Ovary (tissue), 9 donors: ENCODE measurements around the gene SDC3. TPM values are rescaled to one million over a fixed set of nuclear protein-coding genes. Genes with fewer than 3 reads are reported as not detected.

ENCODE experiments used
- DNase-seq, 5 donors: peaks; one replicate each; pipeline ENCODE4 v3.0.0-alpha.2; 2019 to 2020
- H3K27ac ChIP-seq, 2 donors: fragments of 200-600 bp; one replicate each; pipeline versions ENCODE4 v1.5.1 to v1.8.0; 2019 to 2022
- H3K27me3 ChIP-seq: fragments of 200-600 bp; one replicate; pipeline ENCODE4 v1.8.0; 2022
- H3K36me3 ChIP-seq: fragments of 200-600 bp; sonication (generic); one replicate; pipeline ENCODE4 v1.5.1; 2019
- H3K4me1 ChIP-seq: one replicate; pipeline ENCODE4 v1.8.1; 2013; ENCODE audit warnings: mild to moderate bottlenecking, moderate library complexity; ENCODE audit not compliant: insufficient read depth
- H3K4me3 ChIP-seq: fragments of 200-600 bp; sonication (generic); one replicate; pipeline ENCODE4 v1.5.1; 2017
- H3K9me3 ChIP-seq, 2 donors: fragments of 200-600 bp in 1 of 2; sonication (generic) in 1 of 2; one replicate each; pipeline versions ENCODE4 v1.5.1 to v1.8.1; 2013 to 2019; ENCODE audit warnings: mild to moderate bottlenecking in 1 of 2, moderate library complexity in 1 of 2
- CTCF ChIP-seq, 3 donors: fragments of 450-650 bp in 2 of 3; fragments of 200-600 bp in 1 of 3; IDR thresholded peaks; one replicate each; pipeline versions ENCODE4 v1.5.1 to v1.8.0; 2016 to 2022; ENCODE audit warnings: antibody characterized with exemption in 3 of 3, mild to moderate bottlenecking in 1 of 3
- EP300 ChIP-seq: sonication (generic); formaldehyde crosslinking; IDR thresholded peaks from one replicate; pipeline ENCODE4 v1.6.1; 2017; ENCODE audit warnings: antibody characterized with exemption
- POLR2A ChIP-seq: fragments of 450-650 bp; IDR thresholded peaks from one replicate; pipeline ENCODE4 v1.6.1; 2017; ENCODE audit warnings: antibody characterized with exemption, mild to moderate bottlenecking, moderate library complexity
- WGBS, 3 donors: extraction: QIAGEN DNeasy Blood & Tissue Kit in 1 of 3; methylation state at CpG; one replicate each; pipeline versions ENCODE4 v1.1.5 to v1.1.7; 2013 to 2017; 5-methylcytosine and 5-hydroxymethylcytosine counted together
- intact Hi-C, 4 donors: fragments of 100-400 bp; cut with DNase I; formaldehyde crosslinking; loops; one replicate each; pipeline versions ENCODE4 v1.11.0 to v1.15.1; 2022 to 2023
- polyA plus RNA-seq, 2 donors: library from polyadenylated mRNA; stranded (reverse); fragments of 200-250 nt in 1 of 2; fragments of 350-450 nt in 1 of 2; fragmentation: Illumina TruSeq in 1 of 2; extraction: RNeasy Lipid Tissue Mini Kit (QIAGEN cat#74804) in 1 of 2; gene quantifications; one replicate each; pipeline ENCODE4 v1.2.3, GENCODE V29; 2013 to 2014
- total RNA-seq, 7 donors: library from RNA; depleted of rRNA in 2 of 7; stranded (reverse); fragments of >200 nt in 2 of 7; fragmentation: NEBNext Ultra II Directional in 3 of 7; extraction: Animal tissue kit (Norgen Biotek cat#: 25700) in 3 of 7; gene quantifications; one replicate each; pipeline versions ENCODE4 v1.1.0 to v1.2.4, GENCODE V29; 2016 to 2023
- donor health status: DM: no; HTN: no; CAD: no; lungs with moderate emphysema.
- donor health status: DM: no; HTN: no; CAD: no.
- donor health status: Bipolar disorder and iron deficiency.
- donor health status: DM: yes; HTN: yes; CAD: no.
- donor health status: DM: no; HTN: no; CAD: no.
- donor health status: DM: yes; HTN: yes; CAD: no.

The SDC3 gene
- total and polyA plus RNA-seq, 9 donors, result 4.2 to 31.0 (median 23.0) TPM

DNA sequence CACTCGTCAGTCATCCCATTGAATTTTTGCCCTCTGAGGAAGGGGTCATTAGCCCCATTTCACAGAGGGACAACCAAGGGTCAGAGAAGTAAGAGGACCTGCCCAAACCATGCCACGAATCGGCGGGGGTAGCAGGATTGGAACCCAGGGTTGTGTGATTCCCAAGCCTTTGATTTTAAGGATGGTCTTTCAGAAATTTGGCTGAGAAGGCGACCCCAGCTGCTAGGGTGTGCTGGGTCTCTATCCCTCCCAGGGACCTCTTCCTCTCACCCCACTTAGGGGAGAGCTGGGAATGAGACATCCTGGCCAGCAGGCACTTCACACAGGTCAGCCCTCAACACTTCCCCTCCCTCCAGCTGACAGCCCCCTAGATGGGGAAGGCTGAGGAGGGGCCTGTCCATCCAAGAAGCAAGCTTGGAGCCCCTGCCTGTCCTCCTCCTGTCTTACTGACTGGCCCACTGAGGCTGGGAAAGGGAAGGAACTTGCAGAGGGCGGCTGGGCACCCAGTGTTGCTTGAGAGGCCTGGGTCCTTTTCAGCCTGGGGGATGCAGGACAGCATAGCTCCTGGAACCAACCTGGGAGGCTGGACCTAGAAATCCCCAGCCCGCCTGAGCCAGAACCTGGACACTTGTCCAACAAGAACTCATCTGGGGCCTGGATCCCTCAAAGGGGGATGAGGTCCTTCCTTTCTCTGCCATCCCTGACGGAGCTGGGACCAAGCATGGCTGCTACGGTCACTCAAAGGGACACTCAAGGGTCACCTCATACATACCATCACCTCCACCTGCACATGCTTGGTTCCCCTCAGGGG lies 1.7 kb downstream of the SDC3 start:
- WGBS, 3 donors, result 92 to 99% (median 97%) methylated on average over 9 of the region's 9 CpGs
- no peaks in the 10 kb centered on the region for H3K9me3 ChIP-seq
- H3K4me3 ChIP-seq, result no peak overlapping the region
- intact Hi-C loops, result no loop called here
- TF ChIP-seq EP300 (no peak), CTCF (IDR thresholded peaks at IDR 0.05) (no peak), POLR2A (no peak)
- H3K27me3 ChIP-seq, result no peaks in the 10 kb centered on the region
- peaks cover 15% of the 10 kb centered on the region for H3K4me1 ChIP-seq
- DNase-seq, result peak in 1 of 5 donors; percentile 31
- H3K27ac ChIP-seq, result no peak overlapping the region
- no peaks in the 10 kb centered on the region for H3K36me3 ChIP-seq

GRCh38 chr1:30905916-30906620 lies 2.5 kb downstream of the SDC3 start:
- intact Hi-C loops, result no loop called here
- peak in 1 of 5 donors; percentile 8 for DNase-seq

GRCh38 chr1:30905403-30905802 lies 3.2 kb downstream of the SDC3 start:
- Histone ChIP-seq H3K9me3 (no peaks in the 10 kb centered on the region), H3K36me3 (no peaks in the 10 kb centered on the region), H3K27ac (no peak overlapping the region), H3K27me3 (no peaks in the 10 kb centered on the region), H3K4me1 (peaks cover 15% of the 10 kb centered on the region), H3K4me3 (no peak overlapping the region)
- intact Hi-C loops, result no loop called here
- WGBS, 3 donors, result 94 to 100% (median 96%) methylated on average over 1 of the region's 1 CpG
- DNase-seq, result peak in 1 of 5 donors; percentile 0
- TF ChIP-seq EP300 (no peak), CTCF (IDR thresholded peaks at IDR 0.05) (no peak), POLR2A (no peak)

More at GRCh38 chr1:30905916-30906620, 2.5 kb downstream of the SDC3 start:
- H3K36me3 ChIP-seq, result no peaks in the 10 kb centered on the region
- no peak overlapping the region for H3K4me3 ChIP-seq
- H3K27me3 ChIP-seq, result no peaks in the 10 kb centered on the region
- H3K4me1 ChIP-seq, result peaks cover 15% of the 10 kb centered on the region
- no peak overlapping the region for H3K27ac ChIP-seq
- WGBS, 3 donors, result 69 to 78% (median 71%) methylated on average over 9 of the region's 9 CpGs
- TF ChIP-seq EP300 (no peak), POLR2A (no peak), CTCF (IDR thresholded peaks at IDR 0.05) (no peak)
- H3K9me3 ChIP-seq, result no peaks in the 10 kb centered on the region

- H3K27me3 ChIP-seq, result no peaks in the 10 kb centered on the region
- H3K27ac ChIP-seq, result no peak overlapping the region
- no peaks in the 10 kb centered on the region for H3K9me3 ChIP-seq
- intact Hi-C loops, result no loop called here
- peaks cover 15% of the 10 kb centered on the region for H3K4me1 ChIP-seq
- DNase-seq, result peak in 1 of 5 donors; percentile 6
- 84 to 90% (median 87%) methylated on average over 1 of the region's 1 CpG for WGBS, 3 donors
- no peak overlapping the region for H3K4me3 ChIP-seq
- TF ChIP-seq CTCF (IDR thresholded peaks at IDR 0.05), result no peak
- no peak for TF ChIP-seq POLR2A
- H3K36me3 ChIP-seq, result no peaks in the 10 kb centered on the region
Measured at GRCh38 chr1:30904962-30905335, 3.6 kb downstream of the SDC3 start.
